GM19324 (cell line): Measurements from ENCODE around the gene UNC13D.
"Not testable (repeated sequence)": the region's sequence is repeated elsewhere in the genome, so short reads cannot be mapped to it uniquely, and the experiment has no call there.

ENCODE experiments used
- ATAC-seq: cut with Tn5 transposase; IDR thresholded peaks from one replicate; pipeline ENCODE4 v1.9.1; 2021; ENCODE audit warnings: mild to moderate bottlenecking, moderate library complexity; ENCODE audit not compliant: unreplicated experiment, low FRiP score

The UNC13D gene

GRCh38 chr17:75808549-75808904 is 35.7 kb downstream of the UNC13D start:
- no peak for ATAC-seq

GRCh38 chr17:75807861-75808260 is 36.3 kb downstream of the UNC13D start:
- ATAC-seq: no peak

GRCh38 chr17:75806822-75807500 is 37.2 kb downstream of the UNC13D start:
- no peak for ATAC-seq

GRCh38 chr17:75803883-75804282 is 40.3 kb downstream of the UNC13D start:
- ATAC-seq: no peak

GRCh38 chr17:75799402-75799801 is 44.8 kb downstream of the UNC13D start:
- ATAC-seq: no peak

GRCh38 chr17:75795820-75796607 is 48.2 kb downstream of the UNC13D start:
- ATAC-seq: no peak

GRCh38 chr17:75793460-75793859 is 50.7 kb downstream of the UNC13D start:
- no peak for ATAC-seq

- ATAC-seq: no peak
Observed at GRCh38 chr17:75791254-75791653, 53.0 kb downstream of the UNC13D start.

- ATAC-seq: peak; percentile 66
Observed at GRCh38 chr17:75785016-75785890, 59.0 kb downstream of the UNC13D start.

GRCh38 chr17:75784473-75785015 is 59.7 kb downstream of the UNC13D start, which contains the start of gene UNK:
Gene UNK, plus strand, starts transcription at chr17:75784806. Its CDS starts 75 bp downstream, at chr17:75784881.
- peak; percentile 70 for ATAC-seq

GRCh38 chr17:75783803-75784472 is 60.3 kb downstream of the UNC13D start:
- peak; percentile 0 for ATAC-seq

- ATAC-seq: no peak
Observed at GRCh38 chr17:75783069-75783783, 61.0 kb downstream of the UNC13D start.

- ATAC-seq: no peak
Observed at GRCh38 chr17:75779987-75780889, 64.0 kb downstream of the UNC13D start.

GRCh38 chr17:75779250-75779986 is 64.8 kb downstream of the UNC13D start:
- ATAC-seq: peak; percentile 71

- peak; percentile 0 for ATAC-seq
Observed at GRCh38 chr17:75778861-75779249, 65.3 kb downstream of the UNC13D start.

- ATAC-seq: not testable (repeated sequence)
Observed at GRCh38 chr17:75778066-75778860, 65.9 kb downstream of the UNC13D start.

GRCh38 chr17:75777296-75777922 is 66.8 kb downstream of the UNC13D start:
- no peak for ATAC-seq
